Measurements from ENCODE around the gene FAM78B. TPM values are rescaled to one million over a fixed set of nuclear protein-coding genes. Genes with fewer than 3 reads are reported as not detected.

Gene FAM78B
- total and polyA plus RNA-seq, 11 donors, result 1.2 to 9.4 (median 2.7) TPM

DNA sequence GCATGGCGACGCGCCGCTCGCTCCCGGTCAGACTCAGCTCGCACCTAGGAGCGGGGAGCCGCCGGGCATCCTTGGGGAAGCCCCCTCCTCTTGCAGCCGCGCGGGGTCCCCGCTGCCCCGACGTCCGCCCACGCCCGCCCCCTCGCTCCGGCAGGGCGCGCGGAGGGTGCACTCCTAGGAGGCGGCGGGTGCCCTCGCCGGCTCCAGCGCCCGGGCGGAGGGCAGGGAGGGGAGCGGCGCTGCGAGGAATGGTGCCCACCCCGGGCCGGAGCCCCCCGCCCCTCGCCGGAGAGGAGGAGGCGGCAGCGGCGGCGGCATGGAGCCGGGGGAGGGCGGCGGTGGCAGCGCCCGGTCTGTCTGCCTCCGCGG is 488 bp downstream of the FAM78B start:
- ATAC-seq (peak in 1 of 4 donors; percentile 3), DNase-seq (peak in 1 of 5 donors; percentile 8)
- 1% methylated on average over 19 to 50 of the region's 50 CpGs; no CpG with 5 or more reads in 1 of the 4 donors for WGBS, 4 donors
- H3K36me3 ChIP-seq, result no peaks in the 10 kb centered on the region
- intact Hi-C loops (cut with DNase I), result loop anchor here in 8 of 10 donors (2.0 to 10.0 kb wide), 8 partner anchors 141 to 268 kb away; no protein-coding TSS in a partner anchor
- TF ChIP-seq POLR2A (IDR thresholded peaks at IDR 0.05), result no peak
- peak overlapping the region in 6 of 12 donors; percentile 47 to 88 (median 70) for H3K27ac ChIP-seq
- peaks cover 0 to 28% (median 14%) of the 10 kb centered on the region in 12 donors for H3K4me1 ChIP-seq
- peak overlapping the region; percentile 31 to 88 (median 68) for H3K4me3 ChIP-seq
- no peaks in the 10 kb centered on the region for H3K9me3 ChIP-seq
- H3K27me3 ChIP-seq, result peaks cover 0 to 22% (median 0%) of the 10 kb centered on the region in 9 donors

DNA sequence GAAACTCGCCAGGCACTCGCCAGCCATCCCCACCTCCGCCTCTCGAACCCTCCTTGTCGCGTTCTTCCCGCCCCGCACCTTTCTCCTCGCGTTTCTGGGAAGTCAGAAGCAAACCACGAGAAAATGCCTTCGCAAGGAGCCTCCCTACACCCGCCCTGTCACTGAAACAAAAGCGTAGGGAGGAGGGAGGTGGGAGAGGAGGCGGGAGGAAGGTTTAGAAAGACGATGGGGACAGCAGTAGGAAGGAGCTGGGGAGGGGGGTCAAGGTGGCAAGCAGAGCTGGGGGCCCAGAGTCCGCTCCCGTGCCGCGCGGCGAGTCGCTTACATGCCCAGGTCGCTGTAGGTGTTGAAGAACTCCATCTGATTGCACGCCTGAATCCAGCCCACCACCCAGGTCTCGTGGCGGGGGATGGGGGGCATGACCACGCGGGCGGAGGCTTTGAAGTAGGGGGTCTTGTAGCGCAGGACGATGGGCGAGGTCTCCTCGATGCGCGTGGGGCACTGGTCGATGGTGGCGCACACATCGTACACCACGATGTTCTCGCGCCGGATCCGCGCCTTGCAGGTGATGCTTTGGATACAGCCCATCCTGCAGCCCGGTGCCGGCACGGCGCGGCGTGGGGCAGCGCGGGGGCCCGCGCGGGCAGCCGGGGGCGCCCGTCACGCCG is 1.0 kb downstream of the FAM78B start:
- WGBS, 4 donors, result 0 to 1% (median 0%) methylated on average over 24 to 61 of the region's 61 CpGs
- TF ChIP-seq POLR2A (IDR thresholded peaks at IDR 0.05), result no peak
- TF ChIP-seq, protein P1, sequence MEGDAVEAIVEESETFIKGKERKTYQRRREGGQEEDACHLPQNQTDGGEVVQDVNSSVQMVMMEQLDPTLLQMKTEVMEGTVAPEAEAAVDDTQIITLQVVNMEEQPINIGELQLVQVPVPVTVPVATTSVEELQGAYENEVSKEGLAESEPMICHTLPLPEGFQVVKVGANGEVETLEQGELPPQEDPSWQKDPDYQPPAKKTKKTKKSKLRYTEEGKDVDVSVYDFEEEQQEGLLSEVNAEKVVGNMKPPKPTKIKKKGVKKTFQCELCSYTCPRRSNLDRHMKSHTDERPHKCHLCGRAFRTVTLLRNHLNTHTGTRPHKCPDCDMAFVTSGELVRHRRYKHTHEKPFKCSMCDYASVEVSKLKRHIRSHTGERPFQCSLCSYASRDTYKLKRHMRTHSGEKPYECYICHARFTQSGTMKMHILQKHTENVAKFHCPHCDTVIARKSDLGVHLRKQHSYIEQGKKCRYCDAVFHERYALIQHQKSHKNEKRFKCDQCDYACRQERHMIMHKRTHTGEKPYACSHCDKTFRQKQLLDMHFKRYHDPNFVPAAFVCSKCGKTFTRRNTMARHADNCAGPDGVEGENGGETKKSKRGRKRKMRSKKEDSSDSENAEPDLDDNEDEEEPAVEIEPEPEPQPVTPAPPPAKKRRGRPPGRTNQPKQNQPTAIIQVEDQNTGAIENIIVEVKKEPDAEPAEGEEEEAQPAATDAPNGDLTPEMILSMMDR (IDR thresholded peaks at IDR 0.05), result no peak
- intact Hi-C loops (cut with DNase I), result loop anchor here in 8 of 10 donors (2.0 to 10.0 kb wide), 10 partner anchors 142 to 269 kb away; no protein-coding TSS in a partner anchor
- no peak overlapping the region for H3K27ac ChIP-seq
- no peaks in the 10 kb centered on the region for H3K36me3 ChIP-seq
- H3K27me3 ChIP-seq, result peaks cover 0 to 22% (median 0%) of the 10 kb centered on the region in 9 donors
- H3K4me1 ChIP-seq, result peaks cover 0 to 28% (median 14%) of the 10 kb centered on the region in 12 donors
- DNase-seq (peak in 1 of 5 donors; percentile 11), ATAC-seq (no peak)
- peak overlapping the region; percentile 12 to 88 (median 68) for H3K4me3 ChIP-seq
- no peaks in the 10 kb centered on the region for H3K9me3 ChIP-seq

DNA sequence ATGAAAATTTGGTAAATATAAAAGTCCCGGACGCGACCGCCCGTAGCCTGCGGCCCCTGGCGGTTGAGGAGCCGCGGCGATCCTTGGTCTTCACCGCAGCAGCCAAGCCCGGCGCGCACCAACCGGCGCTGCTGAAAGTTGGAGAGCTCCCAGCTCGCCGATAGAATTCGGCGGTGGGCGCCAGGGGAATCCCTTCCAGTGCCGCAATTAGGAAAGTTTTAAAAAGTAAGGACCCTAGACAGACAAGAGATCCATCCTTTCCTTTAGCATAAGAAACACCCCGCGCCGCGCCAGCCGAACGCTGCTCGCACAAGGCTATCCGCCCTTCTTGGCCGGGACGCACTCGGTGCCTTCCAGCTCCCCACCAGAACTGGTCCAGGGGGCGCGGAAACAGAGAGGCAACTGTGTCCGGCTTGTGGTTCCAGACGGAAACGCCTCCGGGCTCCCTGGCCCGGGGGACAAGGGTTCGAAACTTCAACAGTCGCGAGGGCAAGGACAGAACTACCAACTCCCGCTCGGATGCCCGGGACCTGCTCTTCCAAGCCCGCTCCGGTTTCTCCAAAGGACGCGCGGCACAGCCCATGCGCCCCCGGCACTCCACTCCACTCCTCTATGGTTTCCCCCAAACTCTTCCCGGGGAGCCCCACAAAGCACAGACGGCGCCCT is 1.7 kb downstream of the FAM78B start:
- ATAC-seq (peak in 3 of 4 donors; percentile 33 to 60 (median 57)), DNase-seq (peak; percentile 48 to 65 (median 54))
- Histone ChIP-seq H3K27me3 (peaks cover 0 to 22% (median 0%) of the 10 kb centered on the region in 9 donors), H3K27ac (no peak overlapping the region), H3K4me1 (peaks cover 0 to 28% (median 14%) of the 10 kb centered on the region in 12 donors), H3K9me3 (no peaks in the 10 kb centered on the region), H3K4me3 (peak overlapping the region; percentile 12 to 88 (median 68)), H3K36me3 (no peaks in the 10 kb centered on the region)
- TF ChIP-seq POLR2A (IDR thresholded peaks at IDR 0.05), result no peak
- TF ChIP-seq, protein P1 (IDR thresholded peaks at IDR 0.05), result peak; percentile 33 to 72 (median 54)
- intact Hi-C loops (cut with DNase I), result loop anchor here in 9 of 10 donors (2.0 to 10.0 kb wide), 9 partner anchors 142 to 270 kb away; no protein-coding TSS in a partner anchor
- 0 to 1% (median 1%) methylated on average over 48 to 56 of the region's 56 CpGs for WGBS, 4 donors

DNA sequence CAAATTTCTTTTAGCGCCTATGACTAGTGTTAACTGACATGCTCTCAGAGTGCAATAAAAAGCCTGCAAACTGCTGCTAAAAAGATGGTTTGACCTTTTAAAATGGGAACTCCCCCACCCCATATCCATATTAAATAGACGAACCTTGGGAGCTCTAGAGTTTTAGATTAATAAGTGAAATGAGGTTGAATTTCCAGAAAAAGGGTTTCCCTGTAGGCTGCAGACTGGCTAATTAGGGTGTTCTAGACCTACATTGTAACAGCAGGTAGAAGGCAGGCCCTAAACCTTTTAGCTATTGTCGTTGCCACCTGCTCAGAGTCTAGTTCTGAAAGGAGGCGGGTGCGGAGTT is 2.2 kb downstream of the FAM78B start:
- intact Hi-C loops (cut with DNase I), result loop anchor here in 7 of 10 donors (2.0 to 10.0 kb wide), 5 partner anchors 236 to 270 kb away; no protein-coding TSS in a partner anchor

More for the DNA sequence above, 2.2 kb downstream of the FAM78B start:
- no peak for TF ChIP-seq POLR2A (IDR thresholded peaks at IDR 0.05)
- TF ChIP-seq, protein P1 (IDR thresholded peaks at IDR 0.05), result no peak
- Histone ChIP-seq H3K27me3 (peaks cover 0 to 22% (median 0%) of the 10 kb centered on the region in 9 donors), H3K27ac (no peak overlapping the region), H3K4me3 (peak overlapping the region in 9 of 12 donors; percentile 61 to 88 (median 72)), H3K36me3 (no peaks in the 10 kb centered on the region), H3K4me1 (peaks cover 0 to 28% (median 14%) of the 10 kb centered on the region in 12 donors), H3K9me3 (no peaks in the 10 kb centered on the region)
- DNase-seq (no peak), ATAC-seq (no peak)
- WGBS, 4 donors, result 22 to 31% (median 23%) methylated on average over 5 of the region's 5 CpGs

All from heart left ventricle (tissue), 16 donors.